Caki2 (cell line): ENCODE measurements around the gene NUMBL. TPM values are rescaled to one million over a fixed set of nuclear protein-coding genes. Genes with fewer than 3 reads are reported as not detected.
A peak's percentile ranks its signal among the peaks of the same experiment; 100 is the strongest.
"Not testable (repeated sequence)": the region's sequence is repeated elsewhere in the genome, so short reads cannot be mapped to it uniquely, and the experiment has no call there.

Experiments
- DNase-seq: peaks from one replicate; pipeline ENCODE4 v3.0.0-alpha.2; 2015; ENCODE audit warnings: low read depth
- in situ Hi-C: cut with HindIII; loops from 2 replicates; pipeline ENCODE4 v1.10.0; 2016; ENCODE audit warnings: low sequenced_read_pairs, low pct_unique_long_range_greater_than_20kb, mixed read lengths
- total RNA-seq: library from RNA; depleted of rRNA; stranded (reverse); fragments of >200 nt; shearing (Covaris generic); gene quantifications from 2 replicates; pipeline ENCODE4 v1.2.3, GENCODE V29; 2014; ENCODE audit warnings: low replicate concordance; rRNA removed

Gene NUMBL
- 22.2 and 39.0 TPM in 2 replicates for total RNA-seq

- in situ Hi-C loops: no loop called here
These were observed at the start of gene NUMBL for GRCh38 chr19:40690050-40690692. TSS of gene NUMBL (minus strand) at chr19:40690651. CDS start at chr19:40690483, 168 bp downstream.

GRCh38 chr19:40739030-40739839, 48.8 kb upstream of the NUMBL start:
- no peak for DNase-seq
- in situ Hi-C loops: no loop called here

More at GRCh38 chr19:40690050-40690692, at the start of gene NUMBL:
- DNase-seq: no peak

- no peak for DNase-seq
These were observed 46.7 kb upstream of the NUMBL start for GRCh38 chr19:40737102-40737644.

GRCh38 chr19:40736661-40737060, 46.2 kb upstream of the NUMBL start:
- no peak for DNase-seq
- in situ Hi-C loops: no loop called here

More at GRCh38 chr19:40737102-40737644, 46.7 kb upstream of the NUMBL start:
- in situ Hi-C loops: no loop called here

- no peak for DNase-seq
- in situ Hi-C loops: no loop called here
These were observed 44.7 kb upstream of the NUMBL start for GRCh38 chr19:40735013-40735771.

GRCh38 chr19:40733149-40733548, 42.7 kb upstream of the NUMBL start:
- in situ Hi-C loops: no loop called here

GRCh38 chr19:40732304-40732703, 41.9 kb upstream of the NUMBL start:
- DNase-seq, in situ Hi-C loops: not testable (repeated sequence)

More at GRCh38 chr19:40733149-40733548, 42.7 kb upstream of the NUMBL start:
- DNase-seq: no peak

GRCh38 chr19:40730065-40730464, 39.6 kb upstream of the NUMBL start:
- DNase-seq, in situ Hi-C loops: not testable (repeated sequence)

- in situ Hi-C loops: no loop called here
- no peak for DNase-seq
These were observed 35.8 kb upstream of the NUMBL start for GRCh38 chr19:40726279-40726678.

GRCh38 chr19:40724855-40725254, 34.4 kb upstream of the NUMBL start:
- DNase-seq: no peak
- in situ Hi-C loops: no loop called here

- in situ Hi-C loops: no loop called here
- no peak for DNase-seq
These were observed 33.9 kb upstream of the NUMBL start for GRCh38 chr19:40724315-40724714.

GRCh38 chr19:40723661-40724254, 33.3 kb upstream of the NUMBL start:
- DNase-seq: no peak
- in situ Hi-C loops: no loop called here

- in situ Hi-C loops: no loop called here
- DNase-seq: no peak
These were observed 31.6 kb upstream of the NUMBL start for GRCh38 chr19:40721936-40722661.

GRCh38 chr19:40721140-40721486, 30.7 kb upstream of the NUMBL start:
- in situ Hi-C loops: no loop called here
- no peak for DNase-seq

- no peak for DNase-seq
- in situ Hi-C loops: no loop called here
These were observed 29.0 kb upstream of the NUMBL start for GRCh38 chr19:40719414-40719894.

GRCh38 chr19:40718774-40719391, 28.4 kb upstream of the NUMBL start:
- DNase-seq: peak; percentile 73

More at GRCh38 chr19:40718774-40719391, 28.4 kb upstream of the NUMBL start:
- in situ Hi-C loops: no loop called here
